Omental fat pad (tissue), 4 donors: ENCODE measurements around the gene FBXL15. TPM values are rescaled to one million over a fixed set of nuclear protein-coding genes. Genes with fewer than 3 reads are reported as not detected.

Source experiments
- ATAC-seq: fragments of 150-250 bp; one replicate; pipeline ENCODE4 v1.9.1; 2016; ENCODE audit warnings: mild to moderate bottlenecking, moderate library complexity; ENCODE audit not compliant: low FRiP score
- DNase-seq: peaks from one replicate; pipeline ENCODE4 v3.0.0-alpha.2; 2019; ENCODE audit warnings: low spot score
- CTCF ChIP-seq, 3 donors: fragments of 450-650 bp; IDR thresholded peaks; one replicate each; pipeline ENCODE4 v1.5.1; 2016 to 2017; ENCODE audit warnings: antibody characterized with exemption in 3 of 3, mild to moderate bottlenecking in 3 of 3, moderate library complexity in 2 of 3
- total RNA-seq, 4 donors: library from RNA; depleted of rRNA; stranded (reverse); fragments of >200 nt; gene quantifications; one replicate each; pipeline ENCODE4 v1.1.0, GENCODE V29; 2016

The FBXL15 gene
- total RNA-seq, 4 donors from 2014 or later, result 11.7 to 16.8 (median 15.0) TPM

GRCh38 chr10:102381983-102382382 is 38.7 kb upstream of the FBXL15 start:
- no peak for ATAC-seq
- TF ChIP-seq CTCF (IDR thresholded peaks at IDR 0.05), result no peak
- DNase-seq, result no peak

GRCh38 chr10:102382871-102383270 is 37.8 kb upstream of the FBXL15 start:
- TF ChIP-seq CTCF (IDR thresholded peaks at IDR 0.05), result no peak
- no peak for ATAC-seq
- DNase-seq, result no peak

GRCh38 chr10:102384053-102384452 is 36.6 kb upstream of the FBXL15 start:
- ATAC-seq (no peak), DNase-seq (no peak)
- TF ChIP-seq CTCF (IDR thresholded peaks at IDR 0.05), result no peak

GRCh38 chr10:102384606-102385429 is 35.8 kb upstream of the FBXL15 start:
- peak; percentile 41 for ATAC-seq
- no peak for DNase-seq
- no peak for TF ChIP-seq CTCF (IDR thresholded peaks at IDR 0.05)

GRCh38 chr10:102389894-102390293 is 30.7 kb upstream of the FBXL15 start:
- DNase-seq (no peak), ATAC-seq (no peak)
- no peak for TF ChIP-seq CTCF (IDR thresholded peaks at IDR 0.05)

GRCh38 chr10:102392306-102392705 is 28.3 kb upstream of the FBXL15 start:
- no peak for TF ChIP-seq CTCF (IDR thresholded peaks at IDR 0.05)
- ATAC-seq (no peak), DNase-seq (no peak)
